Neural cell (in vitro differentiated cells): ENCODE results near the gene DNAH8. TPM values are rescaled to one million over a fixed set of nuclear protein-coding genes. Genes with fewer than 3 reads are reported as not detected.

Experiments used
- H2AFZ ChIP-seq: fragments of 200-600, 300-800 bp; sonication (generic), shearing (Covaris generic); 2 replicates; pipeline ENCODE4 v1.6.0; 2014; ENCODE audit warnings: low read depth, mild to moderate bottlenecking, antibody characterized with exemption, low read length, moderate library complexity
- H3F3A ChIP-seq: fragments of 200-600 bp; shearing (Covaris generic); 2 replicates; pipeline ENCODE4 v1.6.1; 2016; ENCODE audit warnings: mild to moderate bottlenecking, moderate library complexity, mixed read lengths, antibody characterized with exemption, low read length; ENCODE audit not compliant: insufficient read depth, poor library complexity, severe bottlenecking
- H3K27ac ChIP-seq: fragments of 200-600, 300-800 bp; sonication (generic), shearing (Covaris generic); 2 replicates; pipeline ENCODE4 v1.5.1; 2014; ENCODE audit warnings: mild to moderate bottlenecking, low read length, moderate library complexity
- H3K27me3 ChIP-seq: fragments of 300-800, 200-600 bp; sonication (generic), shearing (Covaris generic); 2 replicates; pipeline ENCODE4 v1.6.0; 2014; ENCODE audit warnings: mild to moderate bottlenecking, low read depth, low read length, moderate library complexity; ENCODE audit not compliant: insufficient read depth
- H3K36me3 ChIP-seq: fragments of 300-800, 200-600 bp; sonication (generic), shearing (Covaris generic); 2 replicates; pipeline ENCODE4 v1.5.1; 2014; ENCODE audit warnings: mild to moderate bottlenecking, antibody characterized with exemption, low read length, moderate library complexity; ENCODE audit not compliant: insufficient read depth
- H3K4me2 ChIP-seq: fragments of 300-800, 200-600 bp; sonication (generic), shearing (Covaris generic); 2 replicates; pipeline ENCODE4 v1.6.0; 2014; ENCODE audit warnings: mild to moderate bottlenecking, low read length
- H3K4me3 ChIP-seq: fragments of 300-800, 200-600 bp; sonication (generic), shearing (Covaris generic); 2 replicates; pipeline ENCODE4 v1.5.1; 2014; ENCODE audit warnings: mild to moderate bottlenecking, low read length, moderate library complexity
- H3K79me2 ChIP-seq: fragments of 200-600 bp; shearing (Covaris generic); replicated peaks from 2 replicates; pipeline ENCODE4 v1.6.0; 2014; ENCODE audit warnings: mild to moderate bottlenecking, low read length, moderate library complexity; ENCODE audit not compliant: insufficient read depth
- H3K9ac ChIP-seq: fragments of 300-800, 200-600 bp; sonication (generic), shearing (Covaris generic); 2 replicates; pipeline ENCODE4 v1.6.1; 2016; ENCODE audit warnings: mild to moderate bottlenecking, low read length, mixed read lengths
- H3K9me2 ChIP-seq: fragments of 200-600 bp; shearing (Covaris generic); 2 replicates; pipeline ENCODE4 v1.6.1; 2016; ENCODE audit warnings: mild to moderate bottlenecking, low read length, mixed read lengths; ENCODE audit not compliant: insufficient read depth
- H3K9me3 ChIP-seq: fragments of 200-600, 300-800 bp; sonication (generic), shearing (Covaris generic); 2 replicates; pipeline ENCODE4 v1.6.1; 2016; ENCODE audit warnings: mild to moderate bottlenecking, mixed run types, low read length, moderate library complexity, mixed read lengths
- H4K20me1 ChIP-seq: fragments of 200-600 bp; shearing (Covaris generic); 2 replicates; pipeline ENCODE4 v1.6.1; 2016; ENCODE audit warnings: mild to moderate bottlenecking, mixed run types; ENCODE audit not compliant: insufficient read depth
- CTCF ChIP-seq: fragments of 450-650 bp; IDR thresholded peaks from 2 replicates; pipeline ENCODE4 v1.5.1; 2014; ENCODE audit warnings: antibody characterized with exemption, mild to moderate bottlenecking, moderate library complexity; ENCODE audit not compliant: poor library complexity, severe bottlenecking
- EP300 ChIP-seq: fragments of 450-650 bp; conservative IDR thresholded peaks from 2 replicates; pipeline ENCODE4 v1.6.1; 2014; ENCODE audit warnings: antibody characterized with exemption, mild to moderate bottlenecking, moderate library complexity; ENCODE audit not compliant: poor library complexity, severe bottlenecking
- EZH2 ChIP-seq: fragments of 200-600, 300-800 bp; shearing (Covaris generic), sonication (generic); IDR thresholded peaks from 2 replicates; pipeline ENCODE4 v1.6.1; 2014; ENCODE audit warnings: antibody characterized with exemption, low read length, borderline replicate concordance, mild to moderate bottlenecking; ENCODE audit not compliant: insufficient read depth, poor library complexity, severe bottlenecking
- MXI1 ChIP-seq: fragments of 450-650 bp; conservative IDR thresholded peaks from 2 replicates; pipeline ENCODE4 v1.6.1; 2014; ENCODE audit warnings: antibody characterized with exemption, mild to moderate bottlenecking; ENCODE audit not compliant: poor library complexity, severe bottlenecking
- POLR2AphosphoS5 ChIP-seq: IDR thresholded peaks from 2 replicates; pipeline ENCODE4 v1.6.1; 2012
- RAD21 ChIP-seq: fragments of 450-650 bp; conservative IDR thresholded peaks from 2 replicates; pipeline ENCODE4 v1.6.1; 2014; ENCODE audit warnings: antibody characterized with exemption, mild to moderate bottlenecking, moderate library complexity
- REST ChIP-seq: IDR thresholded peaks from 2 replicates; pipeline ENCODE4 v1.6.1; 2012; ENCODE audit warnings: borderline replicate concordance
- SMC3 ChIP-seq: fragments of 450-650 bp; conservative IDR thresholded peaks from 2 replicates; pipeline ENCODE4 v1.6.1; 2014; ENCODE audit warnings: antibody characterized with exemption, mild to moderate bottlenecking, moderate library complexity; ENCODE audit not compliant: poor library complexity
- TAF1 ChIP-seq: IDR thresholded peaks from 2 replicates; pipeline ENCODE4 v1.6.1; 2012; ENCODE audit warnings: low read depth
- polyA plus RNA-seq: library from polyadenylated mRNA; depleted of rRNA; stranded (reverse); fragments of >200 nt; gene quantifications from 2 replicates; pipeline ENCODE4 v1.2.3, GENCODE V29; 2014

DNAH8 gene
- polyA plus RNA-seq, 1 donor from 2014 or later: 0.07 TPM

- Histone ChIP-seq H3K27ac (no peak overlapping the region), H3K79me2 (no peaks in the 10 kb centered on the region), H3F3A (no peaks in the 10 kb centered on the region), H3K9me3 (no peaks in the 10 kb centered on the region), H3K9ac (no peak overlapping the region), H3K4me3 (no peak overlapping the region), H4K20me1 (no peaks in the 10 kb centered on the region), H3K9me2 (no peaks in the 10 kb centered on the region), H3K36me3 (no peaks in the 10 kb centered on the region), H3K27me3 (no peaks in the 10 kb centered on the region), H2AFZ (no peak overlapping the region), H3K4me2 (no peak overlapping the region)
- no peak for TF ChIP-seq SMC3
- no peak for TF ChIP-seq EZH2
- TF ChIP-seq REST: no peak
- TF ChIP-seq EP300: no peak
- no peak for TF ChIP-seq TAF1
- TF ChIP-seq RAD21: no peak
- TF ChIP-seq POLR2AphosphoS5: no peak
- no peak for TF ChIP-seq CTCF
- no peak for TF ChIP-seq MXI1
Observed at GRCh38 chr6:38681850-38682249, 33.3 kb upstream of the DNAH8 start.

GRCh38 chr6:38684237-38684636 is 30.9 kb upstream of the DNAH8 start:
- no peaks in the 10 kb centered on the region for H3K36me3 ChIP-seq
- TF ChIP-seq MXI1 (no peak), POLR2AphosphoS5 (no peak), REST (no peak)
- no peak overlapping the region for H3K27ac ChIP-seq
- H3K9me2 ChIP-seq: no peaks in the 10 kb centered on the region
- no peak overlapping the region for H3K4me3 ChIP-seq
- H3K4me2 ChIP-seq: no peak overlapping the region
- H3F3A ChIP-seq: no peaks in the 10 kb centered on the region
- no peak overlapping the region for H3K9ac ChIP-seq
- H3K9me3 ChIP-seq: no peaks in the 10 kb centered on the region
- peaks cover 3% of the 10 kb centered on the region for H3K79me2 ChIP-seq
- no peak overlapping the region for H2AFZ ChIP-seq
- H3K27me3 ChIP-seq: no peaks in the 10 kb centered on the region
- H4K20me1 ChIP-seq: no peaks in the 10 kb centered on the region
